ENCODE measurements around the gene FAM185A. TPM values are rescaled to one million over a fixed set of nuclear protein-coding genes. Genes with fewer than 3 reads are reported as not detected.

FAM185A gene
- total RNA-seq, 1 experiment from 2014 or later, result 12.8 TPM

GRCh38 chr7:102840404-102840803 is 91.6 kb downstream of the FAM185A start:
- CTCF ChIA-PET, result no interaction called here
- peak; percentile 34 for DNase-seq

DNA sequence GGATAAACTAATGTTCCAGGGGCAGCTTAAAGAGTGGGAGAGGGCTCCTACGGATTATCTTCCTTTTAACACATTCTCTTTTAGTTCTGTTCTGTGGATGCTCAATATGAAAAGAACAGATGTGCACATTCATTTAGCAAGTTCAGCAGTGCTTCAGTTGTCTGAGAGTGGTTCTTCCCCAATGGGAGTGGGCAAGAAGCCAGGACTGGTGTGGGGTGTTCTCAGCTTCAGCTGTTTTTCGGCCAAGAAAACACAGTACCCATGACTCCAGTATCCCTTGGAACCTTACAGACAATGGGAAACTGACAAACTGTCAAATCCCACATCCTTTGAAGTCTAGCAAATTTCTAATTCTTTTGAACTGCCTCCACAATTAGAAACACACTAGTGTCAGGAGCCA is 92.5 kb downstream of the FAM185A start:
- Histone ChIP-seq H3F3A (ENCODE audit: low read length, unreplicated experiment) (no peaks in the 10 kb centered on the region), H3K9me2 (replicated peaks; ENCODE audit: low read length) (no peaks in the 10 kb centered on the region), H3K4me3 (ENCODE audit: low read length) (no peak overlapping the region), H2AFZ (ENCODE audit: low read length) (no peak overlapping the region), H3K4me1 (ENCODE audit: insufficient read depth, low read length) (peaks cover 20% of the 10 kb centered on the region), H3K27ac (ENCODE audit: low read length) (no peak overlapping the region), H3K9ac (ENCODE audit: low read length) (no peak overlapping the region), H3K27me3 (ENCODE audit: low read length) (no peaks in the 10 kb centered on the region), H3K4me2 (ENCODE audit: low read length) (no peak overlapping the region), H3K79me2 (ENCODE audit: low read length) (no peaks in the 10 kb centered on the region), H4K20me1 (ENCODE audit: low read length) (no peaks in the 10 kb centered on the region), H3K36me3 (ENCODE audit: low read depth, low read length) (no peaks in the 10 kb centered on the region), H3K9me3 (ENCODE audit: low read length) (no peaks in the 10 kb centered on the region)
- intact Hi-C loops (cut with micrococcal nuclease), result no loop called here
- TF ChIP-seq EZH2phosphoT487 (IDR thresholded peaks at IDR 0.05; ENCODE audit: borderline replicate concordance, low read length), result no peak
- no peak for TF ChIP-seq CTCF (conservative IDR thresholded peaks at IDR 0.05; ENCODE audit: low read depth, low read length)
- TF ChIP-seq EZH2 (IDR thresholded peaks at IDR 0.05; ENCODE audit: low read length, unreplicated experiment), result no peak
- ChIA-PET CTCF (no interaction called here), POLR2A (ENCODE audit: unreplicated experiment) (no interaction called here)
- DNase-seq (no peak), ATAC-seq (no peak)
- no TSS peak for BruUV-seq (replicated peaks)

More at GRCh38 chr7:102840404-102840803, 91.6 kb downstream of the FAM185A start:
- Histone ChIP-seq H3K36me3 (ENCODE audit: low read depth, low read length) (no peaks in the 10 kb centered on the region), H3K9me3 (ENCODE audit: low read length) (no peaks in the 10 kb centered on the region), H3K79me2 (ENCODE audit: low read length) (no peaks in the 10 kb centered on the region), H3K4me1 (ENCODE audit: insufficient read depth, low read length) (peaks cover 28% of the 10 kb centered on the region), H3K9ac (ENCODE audit: low read length) (no peak overlapping the region), H3K27ac (ENCODE audit: low read length) (no peak overlapping the region), H3K4me3 (ENCODE audit: low read length) (no peak overlapping the region), H4K20me1 (ENCODE audit: low read length) (no peaks in the 10 kb centered on the region), H2AFZ (ENCODE audit: low read length) (no peak overlapping the region), H3F3A (ENCODE audit: low read length, unreplicated experiment) (no peaks in the 10 kb centered on the region), H3K4me2 (ENCODE audit: low read length) (no peak overlapping the region), H3K9me2 (replicated peaks; ENCODE audit: low read length) (no peaks in the 10 kb centered on the region), H3K27me3 (ENCODE audit: low read length) (no peaks in the 10 kb centered on the region)
- POLR2A ChIA-PET (ENCODE audit: unreplicated experiment), result no interaction called here
- no TSS peak for BruUV-seq (replicated peaks)
- no peak for ATAC-seq
- intact Hi-C loops (cut with micrococcal nuclease), result no loop called here
- TF ChIP-seq CTCF (conservative IDR thresholded peaks at IDR 0.05; ENCODE audit: low read depth, low read length) (no peak), EZH2phosphoT487 (IDR thresholded peaks at IDR 0.05; ENCODE audit: borderline replicate concordance, low read length) (no peak), EZH2 (IDR thresholded peaks at IDR 0.05; ENCODE audit: low read length, unreplicated experiment) (no peak)

DNA sequence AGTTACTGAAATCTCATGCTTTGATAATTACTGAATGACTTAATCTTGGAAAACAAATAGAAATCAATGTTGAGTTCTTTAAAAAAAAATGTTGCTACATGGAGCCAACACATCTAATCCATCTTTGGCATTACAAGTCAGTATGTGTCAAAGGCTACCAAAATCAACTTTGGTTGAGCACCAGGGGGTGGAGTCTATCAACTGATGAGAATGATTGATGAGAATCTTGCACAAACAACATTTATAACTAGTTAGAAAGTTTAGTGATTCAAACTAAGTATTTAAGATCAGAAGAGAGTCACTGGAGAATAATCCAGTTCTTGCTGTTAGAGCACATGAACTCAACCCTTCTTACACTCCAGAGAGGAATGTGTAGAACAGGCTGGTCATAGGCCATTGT is 93.5 kb downstream of the FAM185A start:
- Histone ChIP-seq H3K9ac (ENCODE audit: low read length) (no peak overlapping the region), H3K27me3 (ENCODE audit: low read length) (no peaks in the 10 kb centered on the region), H4K20me1 (ENCODE audit: low read length) (no peaks in the 10 kb centered on the region), H3F3A (ENCODE audit: low read length, unreplicated experiment) (no peaks in the 10 kb centered on the region), H3K27ac (ENCODE audit: low read length) (no peak overlapping the region), H2AFZ (ENCODE audit: low read length) (no peak overlapping the region), H3K4me1 (ENCODE audit: insufficient read depth, low read length) (peaks cover 10% of the 10 kb centered on the region), H3K79me2 (ENCODE audit: low read length) (no peaks in the 10 kb centered on the region), H3K9me3 (ENCODE audit: low read length) (no peaks in the 10 kb centered on the region), H3K4me3 (ENCODE audit: low read length) (no peak overlapping the region), H3K9me2 (replicated peaks; ENCODE audit: low read length) (no peaks in the 10 kb centered on the region), H3K4me2 (ENCODE audit: low read length) (no peak overlapping the region), H3K36me3 (ENCODE audit: low read depth, low read length) (no peaks in the 10 kb centered on the region)
- intact Hi-C loops (cut with micrococcal nuclease), result no loop called here
- no peak for TF ChIP-seq CTCF (conservative IDR thresholded peaks at IDR 0.05; ENCODE audit: low read depth, low read length)
- TF ChIP-seq EZH2phosphoT487 (IDR thresholded peaks at IDR 0.05; ENCODE audit: borderline replicate concordance, low read length), result no peak
- no peak for TF ChIP-seq EZH2 (IDR thresholded peaks at IDR 0.05; ENCODE audit: low read length, unreplicated experiment)
- no TSS peak for BruUV-seq (replicated peaks)
- ATAC-seq, result no peak
- no peak for DNase-seq
- ChIA-PET CTCF (no interaction called here), POLR2A (ENCODE audit: unreplicated experiment) (no interaction called here)
